Activated naive CD4-positive, alpha-beta T cell treated with anti-CD3 and anti-CD28 coated beads, Interleukin-2, amount 50 U/mL, for 16 hours (primary cell): Measurements from ENCODE around the gene CYP24A1.

Experiments used
- DNase-seq: peaks from one replicate; pipeline ENCODE4 v3.0.0-alpha.2; 2020

CYP24A1 gene

DNA sequence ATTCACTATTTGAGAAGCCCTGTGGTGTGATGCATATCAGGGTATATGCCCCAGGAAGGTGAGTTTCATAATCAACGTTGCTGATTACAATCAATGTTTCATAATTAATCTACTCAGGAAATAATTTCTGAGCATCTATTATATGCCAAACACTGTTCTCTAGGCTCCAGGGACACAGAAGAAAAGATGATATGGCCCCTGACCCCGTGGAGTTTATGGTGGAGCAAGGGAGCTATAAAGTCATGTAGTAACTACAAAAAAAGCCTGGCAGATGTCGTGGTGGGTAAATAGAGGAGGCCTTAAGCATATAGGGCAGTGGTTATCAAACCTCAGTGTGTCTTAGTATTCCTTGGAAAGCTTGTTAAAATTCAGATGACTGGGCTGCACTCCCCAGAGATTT lies 63.3 kb downstream of the CYP24A1 start:
- DNase-seq, result no peak

DNA sequence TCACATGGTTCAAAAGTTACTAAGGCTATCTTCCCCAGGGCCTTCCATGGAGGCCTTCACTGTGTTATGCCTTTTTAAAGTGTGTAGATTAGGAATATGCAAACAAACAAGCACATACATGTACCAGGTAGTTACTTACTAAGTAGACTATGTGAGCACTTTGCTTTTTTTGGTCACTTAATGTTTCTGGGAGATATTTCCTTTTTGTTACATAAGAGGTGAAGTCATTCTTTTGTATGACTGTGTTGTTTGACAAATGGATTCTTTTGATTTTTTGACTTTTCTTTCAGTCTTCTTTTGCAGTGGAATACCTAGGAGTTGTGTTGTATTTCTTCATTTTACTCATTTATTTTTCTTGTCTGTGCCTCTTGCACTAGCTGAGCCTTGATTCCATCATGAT lies 63.7 kb downstream of the CYP24A1 start:
- no peak for DNase-seq

DNA sequence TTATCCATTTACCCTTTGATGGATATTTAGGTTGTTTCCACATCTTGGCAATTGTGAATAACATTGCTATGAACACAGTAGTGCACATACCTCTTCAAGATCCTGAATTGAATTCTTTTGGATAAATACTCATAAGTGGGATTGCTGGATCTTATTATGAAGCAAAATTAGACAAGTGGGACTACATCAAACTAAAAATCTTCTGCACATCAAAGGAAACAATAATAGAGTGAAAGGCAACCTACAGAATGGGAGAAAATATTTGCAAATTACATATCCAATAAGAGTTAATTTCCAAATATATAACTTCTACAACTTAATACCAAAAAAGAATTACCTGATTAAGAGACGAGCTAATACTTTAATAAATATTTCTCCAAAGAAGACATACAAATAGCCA lies 65.0 kb downstream of the CYP24A1 start:
- no peak for DNase-seq

DNA sequence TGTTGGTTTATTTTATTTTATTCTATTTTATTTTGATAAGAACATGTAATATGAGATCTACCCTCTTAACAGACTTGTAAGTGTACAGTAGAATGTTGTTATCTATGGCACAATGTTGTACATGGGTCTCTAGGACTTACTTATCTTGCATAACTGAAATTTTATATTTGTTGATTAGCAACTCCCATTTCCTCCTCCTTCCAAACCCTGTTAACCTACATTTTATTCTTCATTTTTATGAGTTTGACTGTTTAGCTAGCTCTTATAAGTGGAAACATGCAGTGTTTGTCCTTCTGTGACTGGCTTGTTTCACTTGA lies 65.5 kb downstream of the CYP24A1 start:
- DNase-seq, result no peak

DNA sequence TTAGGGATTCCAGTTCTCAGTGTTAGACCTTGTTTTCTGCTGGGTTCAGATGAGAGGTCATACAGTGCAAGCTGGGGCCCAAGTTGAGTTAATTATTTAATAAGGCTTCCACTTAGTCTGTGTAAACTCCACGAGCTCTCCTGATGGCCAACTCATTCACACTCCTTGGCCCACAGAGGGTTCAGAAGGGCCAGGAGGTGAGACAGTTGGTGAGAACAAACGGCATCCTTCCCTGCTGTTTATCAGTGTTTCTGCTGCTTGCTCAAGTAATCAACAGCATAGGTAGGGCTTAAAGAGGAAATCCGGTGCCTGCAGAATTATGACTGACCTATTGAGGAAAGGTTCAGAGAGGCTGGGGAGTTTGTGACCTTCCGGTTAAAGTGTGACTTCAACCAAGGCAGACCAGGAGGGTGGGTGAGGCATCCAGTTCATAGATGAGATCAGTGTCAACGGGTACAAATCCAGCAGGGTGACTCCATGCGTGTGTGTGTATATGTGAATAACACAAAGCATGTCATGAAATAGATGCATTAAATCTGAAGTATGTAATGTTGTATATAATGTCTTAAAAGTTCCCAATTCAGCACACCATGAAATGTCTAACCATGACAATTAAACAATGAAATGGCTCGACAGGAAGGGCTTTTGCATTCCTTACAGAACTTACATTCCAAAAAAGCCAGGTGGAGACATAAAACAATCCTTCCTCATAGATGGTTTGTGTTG lies 66.0 kb downstream of the CYP24A1 start:
- no peak for DNase-seq

DNA sequence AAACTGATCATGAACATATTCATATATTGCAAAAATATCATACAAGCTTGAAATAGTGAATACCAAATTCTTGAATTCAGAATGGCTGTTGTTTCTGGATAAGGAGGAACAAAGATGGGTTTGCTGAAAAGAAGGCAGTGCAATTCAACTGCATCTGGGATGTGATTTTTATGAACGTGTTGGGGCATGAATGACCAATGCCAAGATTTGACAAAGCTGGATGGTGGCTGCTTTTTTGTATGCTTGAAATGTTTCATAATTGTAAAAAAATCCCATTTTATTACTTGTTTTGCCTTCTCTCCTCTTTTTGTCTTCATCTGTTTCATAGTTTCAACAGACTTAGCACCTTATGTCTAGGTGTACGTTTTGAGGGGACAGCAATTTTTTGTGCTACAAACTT lies 66.6 kb downstream of the CYP24A1 start:
- no peak for DNase-seq

DNA sequence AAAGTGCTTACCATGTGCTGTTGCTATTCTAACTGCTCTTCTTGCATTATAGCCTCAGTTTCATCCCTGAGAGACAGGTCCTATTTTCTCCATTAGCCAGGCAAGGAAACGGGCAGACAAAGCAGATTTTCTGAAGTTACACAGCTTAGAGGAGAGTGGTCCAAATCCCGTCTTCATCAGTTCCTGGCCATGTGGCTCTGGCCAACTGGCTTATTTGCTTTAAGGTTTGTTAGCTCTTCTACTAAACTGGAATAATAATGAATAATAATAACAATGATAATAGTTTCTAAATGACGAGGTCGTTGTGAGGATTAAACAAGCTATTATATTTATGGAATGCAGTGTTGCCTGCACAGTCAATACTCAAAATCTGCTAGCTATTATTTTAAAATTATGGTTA lies 67.6 kb downstream of the CYP24A1 start:
- no peak for DNase-seq

DNA sequence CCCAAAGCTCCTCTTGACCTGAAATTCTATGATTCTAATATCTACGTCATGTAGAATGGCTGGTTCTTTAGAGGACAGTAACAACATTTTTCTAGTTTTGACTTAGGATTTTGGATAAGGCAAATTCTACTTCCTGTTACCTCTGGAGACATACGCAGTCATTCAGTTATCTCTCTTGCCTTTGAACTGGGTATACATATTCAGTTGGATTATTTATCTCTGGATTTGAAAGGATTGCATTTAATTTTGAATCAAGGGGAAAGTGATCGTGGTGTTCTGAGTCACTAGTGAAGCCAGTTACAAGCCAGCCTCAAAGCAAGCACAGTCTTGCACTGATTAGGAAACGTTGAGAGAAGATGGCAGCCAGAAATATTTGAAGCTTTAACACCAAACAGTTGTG lies 68.1 kb downstream of the CYP24A1 start:
- no peak for DNase-seq

DNA sequence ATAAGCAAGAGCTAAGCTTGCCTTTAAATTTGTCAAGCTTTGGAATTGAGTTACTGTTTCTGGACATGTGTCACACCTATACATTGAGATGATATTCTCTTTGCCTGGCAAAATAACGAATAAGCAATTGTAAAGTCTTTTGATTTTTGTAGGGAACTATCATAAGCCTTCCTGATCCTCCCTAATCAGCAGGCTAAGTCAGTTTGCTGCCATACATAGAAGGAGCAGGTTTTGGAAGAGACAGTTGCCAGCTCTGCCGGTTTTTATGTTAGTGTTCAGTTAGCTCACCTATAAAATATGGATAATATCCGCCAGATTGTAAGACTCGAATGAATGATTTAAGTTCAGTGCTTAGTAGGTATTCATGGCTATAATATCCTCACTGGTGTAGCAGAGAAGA lies 69.0 kb downstream of the CYP24A1 start:
- DNase-seq, result no peak

DNA sequence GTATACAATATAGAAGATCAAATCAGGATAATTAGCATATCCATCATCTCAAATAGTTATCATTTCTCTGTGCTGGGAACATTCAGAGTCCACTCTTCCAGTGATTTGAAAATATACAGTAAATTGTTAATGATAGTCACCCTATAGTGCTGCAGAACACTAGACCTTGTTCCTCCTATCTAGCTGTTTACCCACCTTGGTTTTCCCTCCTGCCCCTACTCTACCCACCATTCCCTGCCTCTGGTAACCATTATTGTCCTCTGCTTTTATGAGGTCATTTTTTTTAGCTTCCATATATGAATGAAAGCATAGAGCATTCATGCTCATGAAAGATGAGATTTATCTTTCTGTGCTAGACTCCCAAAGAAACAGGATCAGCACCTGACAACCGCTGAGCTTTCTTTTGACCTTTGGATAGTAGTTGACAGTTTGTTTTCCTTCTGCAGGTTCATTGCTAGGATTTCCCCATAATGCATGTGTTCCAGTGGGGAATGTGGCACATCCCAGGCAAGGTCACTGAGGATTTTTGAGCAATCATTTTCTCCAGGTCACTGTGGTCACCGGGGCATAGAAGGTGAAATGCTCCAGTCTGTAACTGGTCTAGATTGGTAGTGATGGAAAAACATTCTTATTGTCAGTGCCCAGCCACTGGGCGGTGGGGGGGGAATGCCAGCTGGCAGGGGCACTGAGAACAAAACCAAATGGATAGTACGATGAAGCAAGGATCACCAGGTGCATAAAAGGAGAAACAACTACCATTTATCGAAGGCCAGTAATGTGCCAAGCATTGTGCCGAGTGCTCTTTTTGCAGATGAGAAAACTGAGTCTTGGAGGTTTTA lies 69.8 kb downstream of the CYP24A1 start:
- no peak for DNase-seq
